ENCODE results near the gene LDHB. TPM values are rescaled to one million over a fixed set of nuclear protein-coding genes. Genes with fewer than 3 reads are reported as not detected.
A peak's percentile ranks its signal among the peaks of the same experiment; 100 is the strongest.

Gene LDHB
- total RNA-seq, 1 experiment from 2014 or later: 848 TPM

DNA sequence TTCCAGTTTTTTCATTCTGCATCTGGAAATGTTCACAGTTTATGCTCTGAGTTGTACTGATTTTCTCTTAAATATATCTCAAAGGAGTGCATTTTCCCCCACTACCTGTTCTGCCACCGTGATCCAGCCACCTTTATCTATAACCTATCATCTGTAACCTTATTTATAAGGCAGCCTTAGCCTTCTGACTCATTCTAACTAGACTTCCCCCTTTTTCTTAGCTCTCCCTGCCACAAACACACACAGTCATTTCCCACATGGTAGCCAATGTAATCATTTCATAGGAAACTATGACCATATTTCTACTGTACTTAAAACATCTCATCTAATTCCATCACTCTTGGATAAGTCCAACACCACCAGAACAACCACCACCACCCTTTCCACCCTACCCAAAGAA is 42.2 kb downstream of the LDHB start:
- H3K4me2 ChIP-seq (ENCODE audit: low read depth, low read length, poor library complexity, severe bottlenecking): no peak overlapping the region
- H2AFZ ChIP-seq (ENCODE audit: low read length): no peak overlapping the region
- no peak overlapping the region for H3K27ac ChIP-seq (ENCODE audit: low read length)
- no peaks in the 10 kb centered on the region for H3K36me3 ChIP-seq (ENCODE audit: insufficient read depth, low read length)
- H3K9ac ChIP-seq (ENCODE audit: low read length): no peak overlapping the region
- no peaks in the 10 kb centered on the region for H3K9me3 ChIP-seq (ENCODE audit: low read length)
- no peaks in the 10 kb centered on the region for H3K27me3 ChIP-seq (ENCODE audit: low read length)
- no peak overlapping the region for H3K4me3 ChIP-seq (ENCODE audit: low read length)
- H3K9me2 ChIP-seq (replicated peaks; ENCODE audit: insufficient read depth, low read length): no peaks in the 10 kb centered on the region
- no peaks in the 10 kb centered on the region for H4K20me1 ChIP-seq (ENCODE audit: insufficient read depth, low read depth, low read length)
- 0 out of 2 replicates have a peak, but pooled peaks cover 5% of the 10 kb centered on the region for H3K4me1 ChIP-seq (ENCODE audit: low read length)
- H3K79me2 ChIP-seq (ENCODE audit: low read length): no peaks in the 10 kb centered on the region
- no peak for DNase-seq

- Histone ChIP-seq H3K79me2 (ENCODE audit: low read length) (no peaks in the 10 kb centered on the region), H3K27ac (ENCODE audit: low read length) (no peak overlapping the region), H3K4me1 (ENCODE audit: low read length) (0 out of 2 replicates have a peak, but pooled peaks cover 5% of the 10 kb centered on the region), H3K27me3 (ENCODE audit: low read length) (no peaks in the 10 kb centered on the region), H3K4me3 (ENCODE audit: low read length) (no peak overlapping the region), H3K4me2 (ENCODE audit: low read depth, low read length, poor library complexity, severe bottlenecking) (no peak overlapping the region), H4K20me1 (ENCODE audit: insufficient read depth, low read depth, low read length) (no peaks in the 10 kb centered on the region), H3K36me3 (ENCODE audit: insufficient read depth, low read length) (no peaks in the 10 kb centered on the region), H3K9me2 (replicated peaks; ENCODE audit: insufficient read depth, low read length) (no peaks in the 10 kb centered on the region), H3K9ac (ENCODE audit: low read length) (no peak overlapping the region), H2AFZ (ENCODE audit: low read length) (no peak overlapping the region), H3K9me3 (ENCODE audit: low read length) (no peaks in the 10 kb centered on the region)
- no peak for DNase-seq
Observed at GRCh38 chr12:21614506-21614905, 43.1 kb downstream of the LDHB start.

GRCh38 chr12:21613931-21614330 is 43.7 kb downstream of the LDHB start:
- no peak overlapping the region for H2AFZ ChIP-seq (ENCODE audit: low read length)
- no peaks in the 10 kb centered on the region for H3K36me3 ChIP-seq (ENCODE audit: insufficient read depth, low read length)
- H3K9ac ChIP-seq (ENCODE audit: low read length): no peak overlapping the region
- H3K79me2 ChIP-seq (ENCODE audit: low read length): no peaks in the 10 kb centered on the region
- no peaks in the 10 kb centered on the region for H4K20me1 ChIP-seq (ENCODE audit: insufficient read depth, low read depth, low read length)
- H3K4me3 ChIP-seq (ENCODE audit: low read length): no peak overlapping the region
- no peaks in the 10 kb centered on the region for H3K27me3 ChIP-seq (ENCODE audit: low read length)
- H3K9me2 ChIP-seq (replicated peaks; ENCODE audit: insufficient read depth, low read length): no peaks in the 10 kb centered on the region
- DNase-seq: no peak
- no peak overlapping the region for H3K4me2 ChIP-seq (ENCODE audit: low read depth, low read length, poor library complexity, severe bottlenecking)
- no peaks in the 10 kb centered on the region for H3K9me3 ChIP-seq (ENCODE audit: low read length)
- H3K27ac ChIP-seq (ENCODE audit: low read length): no peak overlapping the region
- H3K4me1 ChIP-seq (ENCODE audit: low read length): peaks cover 5% of the 10 kb centered on the region; the same call in 1 of the 2 replicates

DNA sequence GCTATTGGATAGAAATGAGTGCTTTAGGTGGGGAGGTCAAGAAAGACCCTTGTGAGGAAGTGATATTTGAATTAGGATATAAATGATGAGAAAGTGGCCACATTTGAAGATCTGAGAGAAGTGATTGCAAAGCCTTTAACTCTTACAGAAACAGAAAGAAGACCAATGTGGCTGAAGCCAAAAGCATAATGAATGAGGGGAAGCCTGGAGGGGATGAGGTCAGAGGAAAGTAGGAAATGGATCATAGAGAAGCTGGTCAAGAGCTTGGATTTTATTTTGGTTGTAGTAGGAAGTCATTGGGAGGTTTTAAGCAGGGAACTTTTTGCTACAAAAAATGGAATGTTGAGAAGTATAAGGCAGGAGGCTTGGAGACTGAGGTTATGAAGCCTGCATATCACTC is 49.4 kb downstream of the LDHB start:
- H3K9me2 ChIP-seq (replicated peaks; ENCODE audit: insufficient read depth, low read length): no peaks in the 10 kb centered on the region
- DNase-seq: no peak
- no peak overlapping the region for H3K4me3 ChIP-seq (ENCODE audit: low read length)
- H4K20me1 ChIP-seq (ENCODE audit: insufficient read depth, low read depth, low read length): no peaks in the 10 kb centered on the region
- peaks cover 17% of the 10 kb centered on the region for H3K4me1 ChIP-seq (ENCODE audit: low read length)
- no peaks in the 10 kb centered on the region for H3K79me2 ChIP-seq (ENCODE audit: low read length)
- H3K27ac ChIP-seq (ENCODE audit: low read length): no peak overlapping the region
- H3K9ac ChIP-seq (ENCODE audit: low read length): no peak overlapping the region
- peak overlapping the region; percentile 38 for H3K4me2 ChIP-seq (ENCODE audit: low read depth, low read length, poor library complexity, severe bottlenecking)
- no peaks in the 10 kb centered on the region for H3K36me3 ChIP-seq (ENCODE audit: insufficient read depth, low read length)
- H3K9me3 ChIP-seq (ENCODE audit: low read length): no peaks in the 10 kb centered on the region
- no peak overlapping the region for H2AFZ ChIP-seq (ENCODE audit: low read length)
- no peaks in the 10 kb centered on the region for H3K27me3 ChIP-seq (ENCODE audit: low read length)

GRCh38 chr12:21607701-21608100 is 49.9 kb downstream of the LDHB start:
- no peak overlapping the region for H3K9ac ChIP-seq (ENCODE audit: low read length)
- H3K4me3 ChIP-seq (ENCODE audit: low read length): no peak overlapping the region
- peaks cover 14% of the 10 kb centered on the region for H3K4me1 ChIP-seq (ENCODE audit: low read length)
- no peaks in the 10 kb centered on the region for H3K36me3 ChIP-seq (ENCODE audit: insufficient read depth, low read length)
- no peaks in the 10 kb centered on the region for H3K9me2 ChIP-seq (replicated peaks; ENCODE audit: insufficient read depth, low read length)
- H3K27ac ChIP-seq (ENCODE audit: low read length): no peak overlapping the region
- H3K27me3 ChIP-seq (ENCODE audit: low read length): no peaks in the 10 kb centered on the region
- H3K79me2 ChIP-seq (ENCODE audit: low read length): no peaks in the 10 kb centered on the region
- peak overlapping the region; percentile 38 for H3K4me2 ChIP-seq (ENCODE audit: low read depth, low read length, poor library complexity, severe bottlenecking)
- no peak overlapping the region for H2AFZ ChIP-seq (ENCODE audit: low read length)
- DNase-seq: peak; percentile 52
- H3K9me3 ChIP-seq (ENCODE audit: low read length): no peaks in the 10 kb centered on the region
- H4K20me1 ChIP-seq (ENCODE audit: insufficient read depth, low read depth, low read length): no peaks in the 10 kb centered on the region

GRCh38 chr12:21606175-21606574 is 51.5 kb downstream of the LDHB start:
- DNase-seq: no peak
- Histone ChIP-seq H3K4me1 (ENCODE audit: low read length) (peaks cover 12% of the 10 kb centered on the region), H3K4me2 (ENCODE audit: low read depth, low read length, poor library complexity, severe bottlenecking) (no peak overlapping the region), H3K9me3 (ENCODE audit: low read length) (no peaks in the 10 kb centered on the region), H4K20me1 (ENCODE audit: insufficient read depth, low read depth, low read length) (no peaks in the 10 kb centered on the region), H3K27me3 (ENCODE audit: low read length) (no peaks in the 10 kb centered on the region), H3K36me3 (ENCODE audit: insufficient read depth, low read length) (no peaks in the 10 kb centered on the region), H3K9ac (ENCODE audit: low read length) (no peak overlapping the region), H3K9me2 (replicated peaks; ENCODE audit: insufficient read depth, low read length) (no peaks in the 10 kb centered on the region), H3K4me3 (ENCODE audit: low read length) (no peak overlapping the region), H3K27ac (ENCODE audit: low read length) (no peak overlapping the region), H2AFZ (ENCODE audit: low read length) (no peak overlapping the region), H3K79me2 (ENCODE audit: low read length) (no peaks in the 10 kb centered on the region)

GRCh38 chr12:21604245-21605101 is 53.2 kb downstream of the LDHB start, which contains the start of gene GYS2:
Gene GYS2 (minus strand): TSS chr12:21604847. CDS start chr12:21604592, 255 bp downstream.
- no peak for DNase-seq
- H2AFZ ChIP-seq (ENCODE audit: low read length): no peak within 1 kb of the TSS
- H3K4me1 ChIP-seq (ENCODE audit: low read length): peaks cover 16% of the 10 kb centered on the region
- no peak within 1 kb of the TSS for H3K27ac ChIP-seq (ENCODE audit: low read length)
- no peaks in the 10 kb centered on the region for H3K79me2 ChIP-seq (ENCODE audit: low read length)
- no peak within 1 kb of the TSS for H3K9ac ChIP-seq (ENCODE audit: low read length)
- no peak within 1 kb of the TSS for H3K4me3 ChIP-seq (ENCODE audit: low read length)
- no peaks in the 10 kb centered on the region for H4K20me1 ChIP-seq (ENCODE audit: insufficient read depth, low read depth, low read length)
- H3K4me2 ChIP-seq (ENCODE audit: low read depth, low read length, poor library complexity, severe bottlenecking): no peak within 1 kb of the TSS
- no peaks in the 10 kb centered on the region for H3K9me2 ChIP-seq (replicated peaks; ENCODE audit: insufficient read depth, low read length)
- H3K27me3 ChIP-seq (ENCODE audit: low read length): no peaks in the 10 kb centered on the region
- no peaks in the 10 kb centered on the region for H3K9me3 ChIP-seq (ENCODE audit: low read length)
- H3K36me3 ChIP-seq (ENCODE audit: insufficient read depth, low read length): no peaks in the 10 kb centered on the region

DNA sequence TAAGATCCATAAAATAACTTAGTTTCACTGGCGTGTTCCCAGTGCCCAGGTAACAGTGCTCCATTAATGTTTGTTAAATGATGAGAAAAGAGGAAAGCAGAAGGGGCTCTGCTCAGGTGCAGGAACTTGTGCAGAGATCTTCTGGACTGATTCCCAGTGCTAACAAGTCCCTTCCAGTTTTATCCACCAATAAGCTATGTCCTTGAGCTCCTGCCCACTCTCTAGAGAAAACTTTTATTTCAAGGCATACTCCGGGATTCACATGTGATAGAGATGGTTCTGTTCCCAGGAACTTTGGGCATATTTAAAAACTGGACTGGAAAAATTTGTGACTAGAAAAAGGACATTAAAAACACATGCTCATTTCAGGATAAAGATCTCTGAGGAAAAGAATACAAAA is 54.9 kb downstream of the LDHB start:
- Histone ChIP-seq H3K9me3 (ENCODE audit: low read length) (no peaks in the 10 kb centered on the region), H3K9me2 (replicated peaks; ENCODE audit: insufficient read depth, low read length) (no peaks in the 10 kb centered on the region), H3K4me2 (ENCODE audit: low read depth, low read length, poor library complexity, severe bottlenecking) (no peak overlapping the region), H3K36me3 (ENCODE audit: insufficient read depth, low read length) (no peaks in the 10 kb centered on the region), H3K9ac (ENCODE audit: low read length) (no peak overlapping the region), H4K20me1 (ENCODE audit: insufficient read depth, low read depth, low read length) (no peaks in the 10 kb centered on the region), H3K4me1 (ENCODE audit: low read length) (peaks cover 17% of the 10 kb centered on the region), H3K27ac (ENCODE audit: low read length) (no peak overlapping the region), H2AFZ (ENCODE audit: low read length) (no peak overlapping the region), H3K27me3 (ENCODE audit: low read length) (no peaks in the 10 kb centered on the region), H3K79me2 (ENCODE audit: low read length) (no peaks in the 10 kb centered on the region), H3K4me3 (ENCODE audit: low read length) (no peak overlapping the region)
- no peak for DNase-seq

All from Karpas-422 (cell line).